GM12878 (cell line): ENCODE measurements around the gene ADCY7. TPM values are rescaled to one million over a fixed set of nuclear protein-coding genes. Genes with fewer than 3 reads are reported as not detected.

Experiments used
- ATAC-seq: fragments of 200-7000 bp; cut with Tn5 transposase; 3 replicates; pipeline ENCODE4 v1.9.1; 2020; ENCODE audit warnings: mild to moderate bottlenecking, moderate library complexity
- BruUV-seq: library from RNA; stranded (reverse); fragments of 400-500 nt; replicated peaks from 2 replicates; lab custom pipeline; 2021; lab: Mats Ljungman, UMichigan
- CTCF ChIA-PET: fragments of 300-600 bp; sonication (Branson Sonifier 250); formaldehyde crosslinking; extraction: SDS; loops from one replicate; lab custom pipeline; 2021; ENCODE audit warnings: inconsistent platforms; lab: Yijun Ruan, JAX
- POLR2A ChIA-PET: fragments of 350-600 bp; formaldehyde crosslinking; extraction: SDS; loops from one replicate; lab custom pipeline; 2021; ENCODE audit warnings: inconsistent platforms; lab: Charles Lee
- RAD21 ChIA-PET: fragments of 300-600 bp; sonication (Branson Sonifier 250); formaldehyde crosslinking; loops from one replicate; lab custom pipeline; 2023; ENCODE audit warnings: antibody characterized with exemption; ENCODE audit not compliant: unreplicated experiment; lab: Charles Lee
- SMC1A ChIA-PET: fragments of 300-600 bp; sonication (Branson Sonifier 250); formaldehyde crosslinking; loops from one replicate; lab custom pipeline; 2023; ENCODE audit not compliant: unreplicated experiment, uncharacterized antibody; lab: Charles Lee
- DNase-seq: peaks from one replicate; pipeline ENCODE4 v3.0.0-alpha.2; 2011; ENCODE audit warnings: low read depth, low spot score
- FAIRE-seq: peaks from 3 replicates; lab custom pipeline; 2011; peaks lifted over from hg19 to GRCh38; lab: Jason Lieb, UNC
- H2AFZ ChIP-seq: 2 replicates; pipeline ENCODE4 v1.6.0; 2011; ENCODE audit warnings: low read depth, low read length, control low read depth; ENCODE audit not compliant: control insufficient read depth
- H3K27ac ChIP-seq: 2 replicates; pipeline ENCODE4 v1.5.1; 2011; ENCODE audit warnings: control low read depth; ENCODE audit not compliant: control insufficient read depth, insufficient read depth
- H3K27me3 ChIP-seq, 2 experiments: replicated peaks in 1 of 2; 2 replicates each; pipeline versions ENCODE4 v1.6.0 to v1.6.1; 2011; ENCODE audit warnings: low read length in 1 of 2; ENCODE audit not compliant: control insufficient read depth in 2 of 2, insufficient read depth in 2 of 2
- H3K36me3 ChIP-seq, 2 experiments: 2 replicates each; pipeline ENCODE4 v1.5.1; 2011; ENCODE audit warnings: low read length in 1 of 2; ENCODE audit not compliant: control insufficient read depth in 2 of 2, insufficient read depth in 2 of 2
- H3K4me1 ChIP-seq: 2 replicates; pipeline ENCODE4 v1.6.1; 2011; ENCODE audit warnings: mild to moderate bottlenecking, low read length, moderate library complexity, mixed read lengths; ENCODE audit not compliant: control insufficient read depth, insufficient read depth
- H3K4me2 ChIP-seq: 2 replicates; pipeline ENCODE4 v1.6.0; 2011; ENCODE audit warnings: control low read depth; ENCODE audit not compliant: control insufficient read depth, insufficient read depth
- H3K4me3 ChIP-seq: fragments of 200-600 bp; sonication (generic); 2 replicates; pipeline ENCODE4 v1.5.1; 2016
- H3K79me2 ChIP-seq: 2 replicates; pipeline ENCODE4 v1.6.0; 2011; ENCODE audit warnings: low read length; ENCODE audit not compliant: control insufficient read depth, insufficient read depth
- H3K9ac ChIP-seq: 2 replicates; pipeline ENCODE4 v1.8.0; 2011; ENCODE audit warnings: low read length, control low read depth, mixed read lengths; ENCODE audit not compliant: control insufficient read depth, insufficient read depth
- H3K9me3 ChIP-seq: replicated peaks from 3 replicates; pipeline ENCODE4 v1.5.1; 2011; ENCODE audit warnings: mild to moderate bottlenecking, low read length; ENCODE audit not compliant: control insufficient read depth, insufficient read depth
- H4K20me1 ChIP-seq: 2 replicates; pipeline ENCODE4 v1.6.0; 2011; ENCODE audit not compliant: control insufficient read depth, insufficient read depth
- E4F1 ChIP-seq: fragments of 450-650 bp; IDR thresholded peaks from 2 replicates; pipeline ENCODE4 v1.6.1; 2018; ENCODE audit warnings: borderline replicate concordance, mild to moderate bottlenecking; ENCODE audit not compliant: partially characterized antibody
- EP300 ChIP-seq, 2 experiments: fragments of 150-350 bp in 1 of 2; IDR thresholded peaks; 2 replicates each; pipeline ENCODE4 v1.6.1; 2011 to 2012; ENCODE audit warnings: low read depth in 2 of 2, low read length in 2 of 2, borderline replicate concordance in 1 of 2, improper control_type of control experiment in 1 of 2, inconsistent platforms in 1 of 2; ENCODE audit not compliant: control insufficient read depth in 1 of 2
- HDGF ChIP-seq: fragments of 450-650 bp; IDR thresholded peaks from 2 replicates; pipeline ENCODE4 v1.6.1; 2016; ENCODE audit warnings: antibody characterized with exemption
- MEF2B ChIP-seq: fragments of 450-650 bp; IDR thresholded peaks from 2 replicates; pipeline ENCODE4 v1.6.1; 2018; ENCODE audit warnings: mild to moderate bottlenecking, moderate library complexity; ENCODE audit not compliant: partially characterized antibody, poor library complexity, severe bottlenecking
- RBBP5 ChIP-seq: fragments of 200-600 bp; sonication (generic); conservative IDR thresholded peaks from 2 replicates; pipeline ENCODE4 v1.6.1; 2016
- SREBF2 ChIP-seq: IDR thresholded peaks from 2 replicates; pipeline ENCODE4 v1.6.1; 2012; ENCODE audit warnings: mild to moderate bottlenecking, low read length
- STAT3 ChIP-seq: IDR thresholded peaks from 2 replicates; pipeline ENCODE4 v1.6.1; 2011; ENCODE audit warnings: low read depth, low read length, improper control_type of control experiment
- USF2 ChIP-seq: IDR thresholded peaks from 2 replicates; pipeline ENCODE4 v1.6.1; 2011; ENCODE audit warnings: low read depth, low read length, improper control_type of control experiment, borderline replicate concordance
- ZBTB4 ChIP-seq: fragments of 450-650 bp; formaldehyde crosslinking; IDR thresholded peaks from 2 replicates; pipeline ENCODE4 v1.4.0; 2022; ENCODE audit warnings: mild to moderate bottlenecking, moderate library complexity
- WGBS: methylation state at CpG from one replicate; pipeline ENCODE4 v1.1.6; 2016; ENCODE audit warnings: low lambda C conversion rate; ENCODE audit not compliant: insufficient replicate concordance, insufficient coverage; ENCODE audit errors: missing lambda C conversion rate; 5-methylcytosine and 5-hydroxymethylcytosine counted together
- in situ Hi-C: fragments of 300-500 bp; cut with MboI; formaldehyde crosslinking; loops from 9 replicates; pipeline ENCODE4 v1.14.3; 2018; ENCODE audit warnings: mixed read lengths
- intact Hi-C: fragments of 100-400 bp; cut with micrococcal nuclease; formaldehyde crosslinking; loops from one replicate; pipeline ENCODE4 v1.14.2; 2022; ENCODE audit not compliant: unreplicated experiment
- polyA plus RNA-seq, 11 experiments: library from polyadenylated mRNA; depleted of rRNA in 4 of 11; unstranded in 6 of 11; stranded (reverse) in 5 of 11; fragments of >200 nt; fragmentation: Nextera tagmentation in 4 of 11; fragmentation: Illumina TruSeq in 1 of 11; extraction: Ambion mirVana in 4 of 11; extraction: Trizol in 1 of 11; gene quantifications; 1 replicate in 1 of 11; 2 replicates in 10 of 11; pipeline versions ENCODE4 v1.2.1 to v1.2.3, GENCODE V29; 2011 to 2016; ENCODE audit warnings: inconsistent platforms in 2 of 11, missing spikeins in 2 of 11, low read depth in 1 of 11
- total RNA-seq, 4 experiments: library from RNA; depleted of rRNA in 3 of 4; stranded (reverse); fragments of >200 nt in 3 of 4; fragmentation: Illumina TruSeq in 1 of 4; extraction: Trizol in 1 of 4; gene quantifications; 2 replicates each; pipeline versions ENCODE4 v1.2.1 to v1.2.3, GENCODE V29; 2013 to 2021

Gene ADCY7
- total and polyA plus RNA-seq, 10 of the 15 experiments (the other 5 are each of a cell fraction or from before 2014, with no cell fraction given) = 1.2 to 87.9 (median 24.4) TPM

GRCh38 chr16:50219402-50219975 is 46.9 kb upstream of the ADCY7 start:
- ChIA-PET RAD21 (no interaction called here), CTCF (no interaction called here), SMC1A (no interaction called here), POLR2A (no interaction called here)
- no peak for DNase-seq
- Histone ChIP-seq H3K9ac (no peak overlapping the region), H4K20me1 (no peaks in the 10 kb centered on the region), H3K4me1 (no peaks in the 10 kb centered on the region), H3K27ac (no peak overlapping the region), H3K79me2 (no peaks in the 10 kb centered on the region; the same call in 1 of the 2 replicates), H3K4me2 (no peak overlapping the region), H3K9me3 (no peaks in the 10 kb centered on the region), H3K27me3 (no peaks in the 10 kb centered on the region), H3K36me3 (peaks cover 6 to 23% of the 10 kb centered on the region in 2 experiments; a peak in 3 of 4 replicates), H3K4me3 (no peak overlapping the region), H2AFZ (no peak overlapping the region)
- in situ Hi-C loops (no loop called here), intact Hi-C loops (loop anchor here (10.0 kb wide), 2 partner anchors 105 to 585 kb away; no protein-coding TSS in a partner anchor)
- BruUV-seq = no TSS peak
- FAIRE-seq = no peak
- no peak for ATAC-seq
- no peak for TF ChIP-seq SREBF2
- TF ChIP-seq HDGF = no peak
- no peak for TF ChIP-seq USF2
- no peak for TF ChIP-seq MEF2B
- 98% methylated on average over 3 of the region's 4 CpGs for WGBS

GRCh38 chr16:50224286-50224685 is 42.1 kb upstream of the ADCY7 start:
- no peak overlapping the region for H2AFZ ChIP-seq
- WGBS = 100% methylated on average over 3 of the region's 3 CpGs
- ChIA-PET RAD21 (no interaction called here), SMC1A (interaction anchor here (0.9 to 1.1 kb wide), 2 partner anchors 14 to 477 kb away, joined by 3 to 6 read pairs; no protein-coding TSS in a partner anchor), POLR2A (no interaction called here), CTCF (interaction anchor here (1.0 to 1.2 kb wide), 3 partner anchors 10 to 199 kb away, joined by 3 read pairs; partner anchors contain the start of gene CNEP1R1)
- H3K9me3 ChIP-seq = no peaks in the 10 kb centered on the region
- no peak for TF ChIP-seq STAT3
- TF ChIP-seq EP300 (IDR thresholded peaks at IDR 0.05; ENCODE audit: borderline replicate concordance in 1 of 2, control insufficient read depth in 1 of 2, low read depth in 2 of 2, low read length in 2 of 2) = no peak
- no peak for TF ChIP-seq RBBP5
- no peak for TF ChIP-seq E4F1
- no peak for TF ChIP-seq ZBTB4 (CRISPR knock-in tag)
- H3K4me1 ChIP-seq = no peaks in the 10 kb centered on the region
- H3K4me2 ChIP-seq = no peak overlapping the region
- no peak overlapping the region for H3K4me3 ChIP-seq
- H3K79me2 ChIP-seq = no peaks in the 10 kb centered on the region
- FAIRE-seq (no peak), ATAC-seq (no peak), DNase-seq (no peak)
- H3K9ac ChIP-seq = no peak overlapping the region
- H3K27me3 ChIP-seq = no peaks in the 10 kb centered on the region
- H4K20me1 ChIP-seq = no peaks in the 10 kb centered on the region
- intact Hi-C loops (no loop called here), in situ Hi-C loops (no loop called here)
- no peak overlapping the region for H3K27ac ChIP-seq
- BruUV-seq = no TSS peak
- peaks cover 8 to 23% of the 10 kb centered on the region in 2 experiments for H3K36me3 ChIP-seq
